HUES48 (cell line): ENCODE data around the gene DGCR6L.
"Not testable (repeated sequence)": the region's sequence is repeated elsewhere in the genome, so short reads cannot be mapped to it uniquely, and the experiment has no call there.

Experiments used
- H3K27ac ChIP-seq: one replicate; pipeline ENCODE4 v1.7.0; 2013; ENCODE audit warnings: low read depth, low read length, inconsistent platforms
- H3K27me3 ChIP-seq: 2 replicates; pipeline ENCODE4 v1.6.1; 2013; ENCODE audit warnings: mild to moderate bottlenecking, low read length; ENCODE audit not compliant: control insufficient read depth, insufficient read depth
- H3K36me3 ChIP-seq: 2 replicates; pipeline ENCODE4 v1.6.1; 2013; ENCODE audit warnings: low read length; ENCODE audit not compliant: control insufficient read depth, insufficient read depth
- H3K4me1 ChIP-seq: 2 replicates; pipeline ENCODE4 v1.6.1; 2013; ENCODE audit warnings: mild to moderate bottlenecking, low read length; ENCODE audit not compliant: control insufficient read depth, insufficient read depth
- H3K4me3 ChIP-seq: 2 replicates; pipeline ENCODE4 v1.5.1; 2013; ENCODE audit warnings: mild to moderate bottlenecking, low read depth, low read length
- H3K9ac ChIP-seq: 2 replicates; pipeline ENCODE4 v1.6.1; 2013; ENCODE audit warnings: mild to moderate bottlenecking, low read depth, low read length, moderate library complexity
- H3K9me3 ChIP-seq: 2 replicates; pipeline ENCODE4 v1.6.1; 2013; ENCODE audit warnings: low read length; ENCODE audit not compliant: control insufficient read depth, insufficient read depth

DGCR6L gene

GRCh38 chr22:20277936-20278635, 41.8 kb downstream of the DGCR6L start:
- H3K9me3 ChIP-seq, H3K4me1 ChIP-seq, H3K36me3 ChIP-seq, H3K4me3 ChIP-seq, H3K27me3 ChIP-seq, H3K9ac ChIP-seq, H3K27ac ChIP-seq: not testable (repeated sequence)

- no peak overlapping the region for H3K4me3 ChIP-seq
- no peaks in the 10 kb centered on the region for H3K27me3 ChIP-seq
- H3K9ac ChIP-seq: no peak overlapping the region
- H3K4me1 ChIP-seq: no peaks in the 10 kb centered on the region
- H3K27ac ChIP-seq: no peak overlapping the region
- no peaks in the 10 kb centered on the region for H3K9me3 ChIP-seq
- H3K36me3 ChIP-seq: no peaks in the 10 kb centered on the region
Measured at GRCh38 chr22:20276468-20276867, 43.4 kb downstream of the DGCR6L start.

- no peak overlapping the region for H3K4me3 ChIP-seq
- H3K9me3 ChIP-seq: no peaks in the 10 kb centered on the region
- H3K36me3 ChIP-seq: no peaks in the 10 kb centered on the region
- no peak overlapping the region for H3K27ac ChIP-seq
- H3K4me1 ChIP-seq: no peaks in the 10 kb centered on the region
- no peak overlapping the region for H3K9ac ChIP-seq
- no peaks in the 10 kb centered on the region for H3K27me3 ChIP-seq
Measured at GRCh38 chr22:20275836-20276235, 44.0 kb downstream of the DGCR6L start.

- H3K9ac ChIP-seq, H3K27ac ChIP-seq, H3K36me3 ChIP-seq, H3K4me1 ChIP-seq, H3K27me3 ChIP-seq, H3K9me3 ChIP-seq, H3K4me3 ChIP-seq: not testable (repeated sequence)
Measured at GRCh38 chr22:20275325-20275724, 44.5 kb downstream of the DGCR6L start.

- H3K4me1 ChIP-seq, H3K27ac ChIP-seq, H3K9me3 ChIP-seq, H3K9ac ChIP-seq, H3K27me3 ChIP-seq, H3K4me3 ChIP-seq, H3K36me3 ChIP-seq: not testable (repeated sequence)
Measured at GRCh38 chr22:20274374-20274773, 45.5 kb downstream of the DGCR6L start.

GRCh38 chr22:20273758-20274181, 46.1 kb downstream of the DGCR6L start:
- H3K4me1 ChIP-seq: no peaks in the 10 kb centered on the region
- no peak overlapping the region for H3K9ac ChIP-seq
- no peak overlapping the region for H3K4me3 ChIP-seq
- H3K27ac ChIP-seq: no peak overlapping the region
- H3K36me3 ChIP-seq: no peaks in the 10 kb centered on the region
- H3K9me3 ChIP-seq: no peaks in the 10 kb centered on the region
- H3K27me3 ChIP-seq: no peaks in the 10 kb centered on the region

- no peaks in the 10 kb centered on the region for H3K27me3 ChIP-seq
- no peaks in the 10 kb centered on the region for H3K36me3 ChIP-seq
- H3K4me1 ChIP-seq: no peaks in the 10 kb centered on the region
- no peak overlapping the region for H3K4me3 ChIP-seq
- H3K9me3 ChIP-seq: no peaks in the 10 kb centered on the region
- no peak overlapping the region for H3K9ac ChIP-seq
- no peak overlapping the region for H3K27ac ChIP-seq
Measured at GRCh38 chr22:20272700-20273099, 47.2 kb downstream of the DGCR6L start.

GRCh38 chr22:20272174-20272573, 47.7 kb downstream of the DGCR6L start:
- H3K4me3 ChIP-seq: no peak overlapping the region
- H3K9ac ChIP-seq: no peak overlapping the region
- H3K27me3 ChIP-seq: peaks cover under 1% of the 10 kb centered on the region; the same call in 1 of the 2 replicates
- H3K36me3 ChIP-seq: no peaks in the 10 kb centered on the region
- no peaks in the 10 kb centered on the region for H3K9me3 ChIP-seq
- H3K4me1 ChIP-seq: no peaks in the 10 kb centered on the region; the same call in 1 of the 2 replicates
- no peak overlapping the region for H3K27ac ChIP-seq

GRCh38 chr22:20271114-20271994, 48.5 kb downstream of the DGCR6L start:
- Histone ChIP-seq H3K4me3 (no peak overlapping the region), H3K4me1 (no peaks in the 10 kb centered on the region; the same call in 1 of the 2 replicates), H3K9me3 (no peaks in the 10 kb centered on the region), H3K36me3 (no peaks in the 10 kb centered on the region), H3K27me3 (peaks cover 3% of the 10 kb centered on the region; the same call in 1 of the 2 replicates), H3K9ac (no peak overlapping the region), H3K27ac (no peak overlapping the region)

- H3K9ac ChIP-seq, H3K36me3 ChIP-seq, H3K27me3 ChIP-seq, H3K4me3 ChIP-seq, H3K4me1 ChIP-seq, H3K9me3 ChIP-seq, H3K27ac ChIP-seq: not testable (repeated sequence)
Measured at GRCh38 chr22:20270190-20271113, 49.4 kb downstream of the DGCR6L start.
